ENCODE measurements around the gene MYO9B. TPM values are rescaled to one million over a fixed set of nuclear protein-coding genes. Genes with fewer than 3 reads are reported as not detected.

The MYO9B gene
- total and polyA plus RNA-seq, 9 of the 15 experiments (the other 6 are each of a cell fraction or from before 2014, with no cell fraction given) = 2.4 to 77.6 (median 23.0) TPM

DNA sequence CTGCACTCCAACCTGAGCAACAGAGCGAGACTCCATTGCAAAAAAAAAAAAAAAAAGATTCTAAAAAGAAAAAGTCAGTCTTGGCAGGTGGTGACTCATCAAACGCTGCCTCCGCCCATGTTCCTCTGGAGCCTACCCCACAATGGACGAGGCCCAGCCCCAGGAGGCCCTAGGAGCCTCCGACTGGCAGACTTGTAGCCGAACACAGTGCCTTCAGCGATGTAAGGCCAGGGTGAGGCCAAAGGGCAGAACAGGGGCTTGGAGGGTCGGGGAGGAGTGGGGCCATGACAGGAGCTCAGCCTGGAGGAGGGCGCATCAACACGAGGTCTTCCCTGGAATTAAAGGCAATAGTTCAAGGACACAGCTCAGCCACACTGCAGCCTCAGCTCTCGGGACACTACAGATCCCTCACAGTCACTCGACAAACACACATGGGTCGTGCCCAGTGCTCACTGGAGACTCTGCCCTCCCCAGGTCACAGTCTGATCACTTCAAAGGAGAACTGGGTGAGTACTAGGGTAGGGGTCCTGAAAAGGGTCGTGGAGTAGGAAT lies 144.7 kb downstream of the MYO9B start (continued):
- TF ChIP-seq, protein P1, sequence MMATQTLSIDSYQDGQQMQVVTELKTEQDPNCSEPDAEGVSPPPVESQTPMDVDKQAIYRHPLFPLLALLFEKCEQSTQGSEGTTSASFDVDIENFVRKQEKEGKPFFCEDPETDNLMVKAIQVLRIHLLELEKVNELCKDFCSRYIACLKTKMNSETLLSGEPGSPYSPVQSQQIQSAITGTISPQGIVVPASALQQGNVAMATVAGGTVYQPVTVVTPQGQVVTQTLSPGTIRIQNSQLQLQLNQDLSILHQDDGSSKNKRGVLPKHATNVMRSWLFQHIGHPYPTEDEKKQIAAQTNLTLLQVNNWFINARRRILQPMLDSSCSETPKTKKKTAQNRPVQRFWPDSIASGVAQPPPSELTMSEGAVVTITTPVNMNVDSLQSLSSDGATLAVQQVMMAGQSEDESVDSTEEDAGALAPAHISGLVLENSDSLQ (IDR thresholded peaks at IDR 0.05) = peak; percentile 24; the same call in 1 of the 2 replicates
- peak; percentile 89 for TF ChIP-seq FOSL1 (tag; conservative IDR thresholded peaks at IDR 0.05)
- TF ChIP-seq, protein P2, sequence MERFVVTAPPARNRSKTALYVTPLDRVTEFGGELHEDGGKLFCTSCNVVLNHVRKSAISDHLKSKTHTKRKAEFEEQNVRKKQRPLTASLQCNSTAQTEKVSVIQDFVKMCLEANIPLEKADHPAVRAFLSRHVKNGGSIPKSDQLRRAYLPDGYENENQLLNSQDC (CRISPR knock-in tag; IDR thresholded peaks at IDR 0.05) = no peak
- peak; percentile 64 for TF ChIP-seq NFRKB (IDR thresholded peaks at IDR 0.05; ENCODE audit: low read depth)
- TF ChIP-seq ARID1B (IDR thresholded peaks at IDR 0.05) = peak; percentile 57; the same call in 1 of the 2 replicates
- TF ChIP-seq PHF8 (IDR thresholded peaks at IDR 0.05; ENCODE audit: borderline replicate concordance, low read length) = peak; percentile 64; the same call in 1 of the 2 replicates
- TF ChIP-seq ZNF316 (IDR thresholded peaks at IDR 0.05) = peak; percentile 81
- peak; percentile 84 for TF ChIP-seq L3MBTL2 (IDR thresholded peaks at IDR 0.05)
- TF ChIP-seq RBFOX2 (IDR thresholded peaks at IDR 0.05; ENCODE audit: low read depth, low read length) = peak; percentile 70
- peak; percentile 47; the same call in 1 of the 2 replicates for TF ChIP-seq ZNF263 (CRISPR knock-in tag; IDR thresholded peaks at IDR 0.05; ENCODE audit: borderline replicate concordance)
- 0 out of 4 replicates have a peak, but pooled peaks of 1 of the 2 experiments have one; percentile 4 for TF ChIP-seq KDM1A (IDR thresholded peaks at IDR 0.05)
- no peak for TF ChIP-seq EP300 (IDR thresholded peaks at IDR 0.05; ENCODE audit: low read length)
- no peak for TF ChIP-seq ZNF57 (CRISPR knock-in tag; IDR thresholded peaks at IDR 0.05)
- no peak for TF ChIP-seq ZNF445 (CRISPR knock-in tag; IDR thresholded peaks at IDR 0.05; ENCODE audit: low read depth)
- 0 out of 2 replicates have a peak, but pooled peaks have one; percentile 2 for TF ChIP-seq HLTF (IDR thresholded peaks at IDR 0.05)
- TF ChIP-seq ZFX (CRISPR knock-in tag; IDR thresholded peaks at IDR 0.05) = peak; percentile 93
- TF ChIP-seq, protein P3, sequence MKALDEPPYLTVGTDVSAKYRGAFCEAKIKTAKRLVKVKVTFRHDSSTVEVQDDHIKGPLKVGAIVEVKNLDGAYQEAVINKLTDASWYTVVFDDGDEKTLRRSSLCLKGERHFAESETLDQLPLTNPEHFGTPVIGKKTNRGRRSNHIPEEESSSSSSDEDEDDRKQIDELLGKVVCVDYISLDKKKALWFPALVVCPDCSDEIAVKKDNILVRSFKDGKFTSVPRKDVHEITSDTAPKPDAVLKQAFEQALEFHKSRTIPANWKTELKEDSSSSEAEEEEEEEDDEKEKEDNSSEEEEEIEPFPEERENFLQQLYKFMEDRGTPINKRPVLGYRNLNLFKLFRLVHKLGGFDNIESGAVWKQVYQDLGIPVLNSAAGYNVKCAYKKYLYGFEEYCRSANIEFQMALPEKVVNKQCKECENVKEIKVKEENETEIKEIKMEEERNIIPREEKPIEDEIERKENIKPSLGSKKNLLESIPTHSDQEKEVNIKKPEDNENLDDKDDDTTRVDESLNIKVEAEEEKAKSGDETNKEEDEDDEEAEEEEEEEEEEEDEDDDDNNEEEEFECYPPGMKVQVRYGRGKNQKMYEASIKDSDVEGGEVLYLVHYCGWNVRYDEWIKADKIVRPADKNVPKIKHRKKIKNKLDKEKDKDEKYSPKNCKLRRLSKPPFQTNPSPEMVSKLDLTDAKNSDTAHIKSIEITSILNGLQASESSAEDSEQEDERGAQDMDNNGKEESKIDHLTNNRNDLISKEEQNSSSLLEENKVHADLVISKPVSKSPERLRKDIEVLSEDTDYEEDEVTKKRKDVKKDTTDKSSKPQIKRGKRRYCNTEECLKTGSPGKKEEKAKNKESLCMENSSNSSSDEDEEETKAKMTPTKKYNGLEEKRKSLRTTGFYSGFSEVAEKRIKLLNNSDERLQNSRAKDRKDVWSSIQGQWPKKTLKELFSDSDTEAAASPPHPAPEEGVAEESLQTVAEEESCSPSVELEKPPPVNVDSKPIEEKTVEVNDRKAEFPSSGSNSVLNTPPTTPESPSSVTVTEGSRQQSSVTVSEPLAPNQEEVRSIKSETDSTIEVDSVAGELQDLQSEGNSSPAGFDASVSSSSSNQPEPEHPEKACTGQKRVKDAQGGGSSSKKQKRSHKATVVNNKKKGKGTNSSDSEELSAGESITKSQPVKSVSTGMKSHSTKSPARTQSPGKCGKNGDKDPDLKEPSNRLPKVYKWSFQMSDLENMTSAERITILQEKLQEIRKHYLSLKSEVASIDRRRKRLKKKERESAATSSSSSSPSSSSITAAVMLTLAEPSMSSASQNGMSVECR (CRISPR knock-in tag; IDR thresholded peaks at IDR 0.05) = peak; percentile 36; the same call in 1 of the 2 replicates
- TF ChIP-seq, protein P4, sequence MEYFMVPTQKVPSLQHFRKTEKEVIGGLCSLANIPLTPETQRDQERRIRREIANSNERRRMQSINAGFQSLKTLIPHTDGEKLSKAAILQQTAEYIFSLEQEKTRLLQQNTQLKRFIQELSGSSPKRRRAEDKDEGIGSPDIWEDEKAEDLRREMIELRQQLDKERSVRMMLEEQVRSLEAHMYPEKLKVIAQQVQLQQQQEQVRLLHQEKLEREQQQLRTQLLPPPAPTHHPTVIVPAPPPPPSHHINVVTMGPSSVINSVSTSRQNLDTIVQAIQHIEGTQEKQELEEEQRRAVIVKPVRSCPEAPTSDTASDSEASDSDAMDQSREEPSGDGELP (CRISPR knock-in tag; IDR thresholded peaks at IDR 0.05; ENCODE audit: borderline replicate concordance) = peak; percentile 32; the same call in 1 of the 2 replicates
- TF ChIP-seq, protein P5, sequence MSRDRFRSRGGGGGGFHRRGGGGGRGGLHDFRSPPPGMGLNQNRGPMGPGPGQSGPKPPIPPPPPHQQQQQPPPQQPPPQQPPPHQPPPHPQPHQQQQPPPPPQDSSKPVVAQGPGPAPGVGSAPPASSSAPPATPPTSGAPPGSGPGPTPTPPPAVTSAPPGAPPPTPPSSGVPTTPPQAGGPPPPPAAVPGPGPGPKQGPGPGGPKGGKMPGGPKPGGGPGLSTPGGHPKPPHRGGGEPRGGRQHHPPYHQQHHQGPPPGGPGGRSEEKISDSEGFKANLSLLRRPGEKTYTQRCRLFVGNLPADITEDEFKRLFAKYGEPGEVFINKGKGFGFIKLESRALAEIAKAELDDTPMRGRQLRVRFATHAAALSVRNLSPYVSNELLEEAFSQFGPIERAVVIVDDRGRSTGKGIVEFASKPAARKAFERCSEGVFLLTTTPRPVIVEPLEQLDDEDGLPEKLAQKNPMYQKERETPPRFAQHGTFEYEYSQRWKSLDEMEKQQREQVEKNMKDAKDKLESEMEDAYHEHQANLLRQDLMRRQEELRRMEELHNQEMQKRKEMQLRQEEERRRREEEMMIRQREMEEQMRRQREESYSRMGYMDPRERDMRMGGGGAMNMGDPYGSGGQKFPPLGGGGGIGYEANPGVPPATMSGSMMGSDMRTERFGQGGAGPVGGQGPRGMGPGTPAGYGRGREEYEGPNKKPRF (IDR thresholded peaks at IDR 0.05; ENCODE audit: low read depth, low read length) = no peak
- 0 out of 2 replicates have a peak, but pooled peaks have one; percentile 55 for TF ChIP-seq TRIM28 (IDR thresholded peaks at IDR 0.05)
- TF ChIP-seq EP400 (IDR thresholded peaks at IDR 0.05) = peak; percentile 59
